Lower lobe of right lung (tissue), 2 donors: ENCODE data around the gene TMEM126A. TPM values are rescaled to one million over a fixed set of nuclear protein-coding genes. Genes with fewer than 3 reads are reported as not detected.
A peak's percentile ranks its signal among the peaks of the same experiment; 100 is the strongest.

Source experiments
- ATAC-seq, 2 donors: fragments of 200-7000 bp; cut with Tn5 transposase; one replicate each; pipeline ENCODE4 v1.9.1; 2020 to 2022; ENCODE audit warnings: mild to moderate bottlenecking in 2 of 2, moderate library complexity in 2 of 2
- DNase-seq: peaks from one replicate; pipeline ENCODE4 v3.0.0-alpha.2; 2020
- H3K27ac ChIP-seq: fragments of 200-600 bp; one replicate; pipeline ENCODE4 v1.8.0; 2022
- H3K27me3 ChIP-seq: fragments of 200-600 bp; one replicate; pipeline ENCODE4 v1.8.0; 2022; ENCODE audit warnings: low read depth
- H3K36me3 ChIP-seq: fragments of 200-600 bp; one replicate; pipeline ENCODE4 v1.8.0; 2022; ENCODE audit warnings: mild to moderate bottlenecking
- H3K4me1 ChIP-seq: fragments of 200-600 bp; one replicate; pipeline ENCODE4 v1.8.0; 2022
- H3K4me3 ChIP-seq: fragments of 200-600 bp; one replicate; pipeline ENCODE4 v1.8.0; 2022; ENCODE audit warnings: mild to moderate bottlenecking
- H3K9me3 ChIP-seq: fragments of 200-600 bp; one replicate; pipeline ENCODE4 v1.8.0; 2022
- CTCF ChIP-seq: fragments of 200-600 bp; IDR thresholded peaks from one replicate; pipeline ENCODE4 v1.8.0; 2022; ENCODE audit warnings: antibody characterized with exemption, mild to moderate bottlenecking
- intact Hi-C: fragments of 100-400 bp; cut with DNase I; formaldehyde crosslinking; loops from one replicate; pipeline ENCODE4 v1.11.0; 2022
- total RNA-seq: library from RNA; stranded (reverse); fragmentation: NEBNext Ultra II Directional; extraction: Animal tissue kit (Norgen Biotek cat#: 25700); gene quantifications from one replicate; pipeline ENCODE4 v1.2.1, GENCODE V29; 2021
- donor health status: DM: no; HTN: yes; CAD: no; lungs with severe emphysema.

TMEM126A gene
- total RNA-seq, 1 donor from 2014 or later: 26.9 TPM

GRCh38 chr11:85663080-85663752 is 15.4 kb downstream of the TMEM126A start:
- intact Hi-C loops: no loop called here
- Histone ChIP-seq H3K27me3 (no peaks in the 10 kb centered on the region), H3K36me3 (peaks cover 45% of the 10 kb centered on the region), H3K9me3 (no peaks in the 10 kb centered on the region), H3K27ac (peak overlapping the region; percentile 98), H3K4me3 (peak overlapping the region; percentile 93), H3K4me1 (peaks cover 50% of the 10 kb centered on the region)
- no peak for DNase-seq
- ATAC-seq: no peak
- TF ChIP-seq CTCF: no peak

- intact Hi-C loops: no loop called here
- ATAC-seq: peak; percentile 89 to 91
- DNase-seq: peak; percentile 90
- H3K27ac ChIP-seq: peak overlapping the region; percentile 98
- H3K9me3 ChIP-seq: no peaks in the 10 kb centered on the region
- peak overlapping the region; percentile 93 for H3K4me3 ChIP-seq
- H3K36me3 ChIP-seq: peaks cover 40% of the 10 kb centered on the region
- H3K27me3 ChIP-seq: no peaks in the 10 kb centered on the region
- peaks cover 47% of the 10 kb centered on the region for H3K4me1 ChIP-seq
- TF ChIP-seq CTCF: peak; percentile 59
Measured at GRCh38 chr11:85663753-85664614, 16.2 kb downstream of the TMEM126A start.

- H3K4me1 ChIP-seq: peaks cover 39% of the 10 kb centered on the region
- ATAC-seq: peak; percentile 97 to 98
Measured at GRCh38 chr11:85664615-85665481, 17.1 kb downstream of the TMEM126A start, which contains the start of gene CREBZF. TSS of gene CREBZF (minus strand) at chr11:85665129. CDS start at chr11:85664875, 254 bp downstream.

GRCh38 chr11:85665733-85666132 is 18.0 kb downstream of the TMEM126A start:
- Histone ChIP-seq H3K4me1 (peaks cover 30% of the 10 kb centered on the region), H3K36me3 (peaks cover 23% of the 10 kb centered on the region), H3K4me3 (peak overlapping the region; percentile 93), H3K27ac (no peak overlapping the region), H3K9me3 (no peaks in the 10 kb centered on the region), H3K27me3 (no peaks in the 10 kb centered on the region)
- ATAC-seq (no peak), DNase-seq (no peak)
- TF ChIP-seq CTCF: no peak
- intact Hi-C loops: no loop called here

More at GRCh38 chr11:85664615-85665481, 17.1 kb downstream of the TMEM126A start, which contains the start of gene CREBZF:
- no peaks in the 10 kb centered on the region for H3K9me3 ChIP-seq
- H3K36me3 ChIP-seq: peaks cover 32% of the 10 kb centered on the region
- H3K27me3 ChIP-seq: no peaks in the 10 kb centered on the region
- peak within 1 kb of the TSS; percentile 98 for H3K27ac ChIP-seq
- no peak for TF ChIP-seq CTCF
- intact Hi-C loops: no loop called here
- peak within 1 kb of the TSS; percentile 93 for H3K4me3 ChIP-seq
- DNase-seq: peak; percentile 94

GRCh38 chr11:85666687-85667086 is 18.9 kb downstream of the TMEM126A start:
- H3K36me3 ChIP-seq: peaks cover 13% of the 10 kb centered on the region
- intact Hi-C loops: no loop called here
- no peak for TF ChIP-seq CTCF
- no peaks in the 10 kb centered on the region for H3K9me3 ChIP-seq
- H3K4me3 ChIP-seq: no peak overlapping the region
- no peaks in the 10 kb centered on the region for H3K27me3 ChIP-seq
- peaks cover 20% of the 10 kb centered on the region for H3K4me1 ChIP-seq
- DNase-seq (no peak), ATAC-seq (no peak)
- H3K27ac ChIP-seq: no peak overlapping the region
